ENCODE results near the gene DIABLO.
A peak's percentile ranks its signal among the peaks of the same experiment; 100 is the strongest.
"Not testable (repeated sequence)": the region's sequence is repeated elsewhere in the genome, so short reads cannot be mapped to it uniquely, and the experiment has no call there.

DIABLO gene

DNA sequence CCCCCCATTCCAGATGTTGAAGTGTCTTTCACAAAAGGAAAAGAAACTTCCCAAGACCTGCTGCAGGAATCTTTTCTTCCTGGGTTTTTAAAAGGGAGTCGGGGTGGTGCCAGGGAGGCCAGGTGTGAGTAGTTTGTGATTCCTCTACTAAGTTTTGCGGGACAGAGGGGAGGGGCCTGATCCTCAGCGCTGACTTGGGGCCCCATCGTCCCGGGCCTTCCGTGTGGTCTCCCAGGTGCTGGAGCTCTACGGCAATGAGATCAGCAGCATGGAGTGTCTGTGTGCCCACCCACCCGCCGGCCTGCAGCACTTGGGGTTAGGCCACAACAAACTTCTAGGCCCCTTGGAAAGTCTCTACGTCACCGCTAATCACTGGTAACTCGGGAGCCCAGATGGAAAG is 38.4 kb downstream of the DIABLO start:
- DNase-seq, result no peak

DNA sequence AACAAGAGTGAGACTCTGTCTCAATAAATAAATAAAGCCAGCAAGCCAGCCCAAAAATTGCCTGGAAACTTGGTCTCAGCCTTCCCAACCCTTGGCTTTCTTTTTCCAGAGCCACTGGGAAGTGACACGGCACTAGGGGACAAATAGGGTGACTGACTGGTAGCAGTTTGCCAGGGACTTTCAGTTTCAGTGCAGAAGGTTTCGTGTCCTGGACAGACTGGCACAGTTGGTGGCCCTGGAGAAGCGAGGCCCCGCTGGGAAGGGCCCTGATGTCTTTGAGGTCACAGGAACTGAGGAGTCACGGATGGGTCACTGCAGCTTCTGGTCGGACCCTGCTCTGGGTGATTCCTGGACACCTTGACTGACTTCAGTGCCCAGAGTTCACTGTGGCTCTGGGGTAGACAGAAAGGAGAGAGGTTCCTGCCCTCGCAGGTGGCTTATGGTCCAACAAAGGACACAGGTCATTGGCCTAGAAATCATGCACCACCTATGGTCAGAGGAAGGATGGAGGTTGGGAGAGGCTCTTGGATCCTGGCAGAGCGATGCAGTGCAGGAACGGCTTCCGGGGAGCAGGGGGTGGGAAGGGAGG is 40.3 kb downstream of the DIABLO start:
- DNase-seq, result no peak

DNA sequence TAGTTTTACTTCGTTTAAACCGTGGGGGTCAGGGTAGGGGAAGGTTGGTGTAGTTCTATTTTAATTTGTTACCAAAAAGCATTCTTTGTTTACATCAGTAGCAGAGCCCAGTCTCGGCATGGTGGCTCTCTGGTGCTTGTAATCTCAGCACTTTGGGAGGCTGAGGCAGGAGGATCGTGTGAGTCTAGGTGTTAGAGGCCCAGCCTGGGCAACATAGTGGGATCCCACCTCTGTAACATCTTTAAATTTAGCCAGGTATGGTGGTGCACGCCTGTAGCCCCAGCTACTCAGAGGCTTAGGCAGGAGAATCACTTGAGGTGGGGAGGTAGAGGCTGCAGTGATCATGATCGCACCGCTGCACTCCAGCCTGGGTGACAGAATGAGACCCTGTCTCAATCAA is 40.8 kb downstream of the DIABLO start:
- DNase-seq, result no peak

DNA sequence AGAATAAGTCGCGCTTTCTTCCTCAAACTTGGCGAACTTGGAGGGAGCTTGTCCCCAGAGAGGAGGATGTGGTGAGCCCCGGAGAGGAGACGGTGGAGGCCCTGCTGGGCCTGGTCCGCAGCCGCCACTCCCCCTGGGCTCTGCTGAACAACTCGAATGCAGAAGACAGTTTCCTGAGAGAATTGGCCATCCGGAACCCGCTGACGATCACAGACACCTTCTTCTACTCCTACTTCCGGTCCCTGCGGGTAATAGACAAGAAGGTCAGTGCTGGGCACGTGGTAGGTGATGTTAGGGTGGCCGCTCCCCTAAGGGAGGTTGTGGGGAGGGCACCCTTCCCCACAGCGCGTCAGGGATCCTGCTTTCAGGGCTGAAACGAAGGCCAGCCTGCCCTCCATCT is 41.3 kb downstream of the DIABLO start:
- no peak for DNase-seq

DNA sequence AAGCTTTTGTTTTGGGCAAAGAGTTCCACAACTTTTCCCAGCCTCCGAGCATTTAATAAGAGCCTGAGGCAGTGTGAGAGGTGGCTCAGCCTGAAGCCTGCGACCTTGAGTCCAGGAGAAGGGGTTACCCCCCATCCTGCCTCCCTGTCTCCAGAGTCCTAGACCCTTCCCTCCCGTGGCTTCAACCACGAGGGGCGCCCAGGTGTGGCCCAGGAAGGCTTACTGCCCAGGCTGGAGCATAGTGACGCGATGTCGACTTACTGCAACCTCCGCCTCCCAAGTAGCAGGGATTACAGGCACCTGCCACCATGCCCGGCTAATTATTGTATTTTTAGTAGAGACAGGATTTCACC is 42.3 kb downstream of the DIABLO start:
- DNase-seq, result no peak

DNA sequence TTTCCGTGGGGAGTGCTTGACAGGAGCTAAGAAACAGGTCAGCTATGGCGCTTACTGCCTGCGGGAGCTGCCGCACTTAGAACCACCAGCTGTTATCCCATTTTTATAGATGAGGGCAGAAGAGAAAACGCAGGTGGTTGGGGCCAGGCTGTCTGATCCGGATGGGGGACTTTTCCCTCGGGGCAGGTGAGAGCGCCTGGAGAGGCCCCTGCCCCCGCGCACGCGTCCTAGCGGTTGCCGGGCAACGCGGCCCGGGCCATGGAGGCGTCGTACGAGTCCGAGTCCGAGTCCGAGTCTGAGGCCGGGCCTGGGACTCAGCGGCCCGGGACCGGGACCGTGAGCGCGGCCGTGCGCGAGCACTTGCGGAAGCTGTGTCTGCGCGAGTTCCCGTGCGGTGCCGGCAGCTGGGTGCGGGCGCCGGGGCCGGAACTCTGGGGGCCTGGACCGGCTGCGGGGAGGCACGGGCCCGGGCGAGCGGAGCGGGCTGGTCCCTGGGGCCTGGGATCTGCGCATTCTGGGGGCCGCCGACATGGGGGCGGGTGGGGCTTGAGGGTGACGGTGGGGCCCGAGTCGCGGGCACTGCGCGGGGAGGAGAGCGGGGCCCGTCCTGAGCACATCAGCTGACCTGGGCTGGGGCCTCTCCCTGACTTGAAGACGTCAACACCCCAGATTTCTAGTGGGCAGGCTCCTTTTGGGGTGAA is 42.8 kb downstream of the DIABLO start, which contains the start of gene LRRC43:
LRRC43 (plus strand) TSS at position 237 of the 701 bp plus-strand sequence; CDS start at position 259, 22 bp downstream.
- DNase-seq, result peak; percentile 39

DNA sequence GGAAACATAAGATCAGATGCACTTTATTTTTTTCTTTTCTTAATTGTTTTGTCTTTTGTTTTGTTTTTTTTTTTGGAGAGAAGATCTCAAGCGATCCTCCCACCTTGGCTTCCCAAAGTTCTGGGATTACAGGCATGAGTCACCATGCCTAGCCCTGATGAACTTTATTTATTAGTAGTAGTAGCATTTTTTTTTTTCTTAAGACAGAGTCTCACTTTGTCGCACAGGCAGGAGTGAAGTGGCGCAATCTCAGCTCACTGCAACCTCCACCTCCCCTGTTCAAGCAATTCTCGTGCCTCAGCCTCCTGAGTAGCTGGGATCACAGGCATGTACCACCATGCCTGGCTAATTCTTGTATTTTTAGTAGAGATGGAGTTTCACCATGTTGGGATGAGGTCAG is 49.4 kb downstream of the DIABLO start:
- DNase-seq, result not testable (repeated sequence)

DNA sequence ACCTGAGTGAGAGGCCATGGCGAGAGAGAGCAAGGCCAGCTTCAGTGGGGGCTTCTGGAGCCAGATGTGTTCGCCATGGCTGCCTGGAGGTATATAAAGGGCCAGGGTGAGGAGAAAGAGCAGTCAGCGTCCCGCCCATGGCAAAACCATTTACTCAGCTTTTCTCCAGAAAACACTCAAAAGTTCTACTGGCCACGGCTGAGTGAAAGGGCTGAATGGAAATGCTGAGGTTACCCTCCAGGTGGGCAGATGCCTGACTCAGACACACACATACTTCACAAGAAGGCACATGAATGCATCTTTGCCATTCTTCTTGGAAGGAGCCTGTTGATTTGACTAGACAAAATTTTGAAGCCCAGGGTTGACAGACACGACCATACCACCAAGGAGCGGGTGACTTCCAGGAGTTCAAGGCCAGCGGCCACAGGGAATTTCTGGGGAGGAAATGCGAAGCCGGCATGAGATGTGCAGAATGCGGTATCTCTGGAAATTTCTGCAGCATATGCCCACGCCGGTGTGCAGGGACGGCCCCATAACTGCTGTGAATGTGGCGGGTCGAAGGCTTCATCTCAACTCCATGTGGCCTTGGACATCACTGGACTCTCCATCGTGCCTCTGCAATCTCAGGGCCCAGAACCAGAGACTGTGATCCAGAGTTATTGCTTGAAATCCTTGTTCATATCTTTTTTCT is 51.6 kb downstream of the DIABLO start, which contains the start of gene IL31:
IL31 (minus strand) TSS at position 67 of the 691 bp plus-strand sequence; CDS start at position 18, 49 bp downstream.
- DNase-seq, result no peak

DNA sequence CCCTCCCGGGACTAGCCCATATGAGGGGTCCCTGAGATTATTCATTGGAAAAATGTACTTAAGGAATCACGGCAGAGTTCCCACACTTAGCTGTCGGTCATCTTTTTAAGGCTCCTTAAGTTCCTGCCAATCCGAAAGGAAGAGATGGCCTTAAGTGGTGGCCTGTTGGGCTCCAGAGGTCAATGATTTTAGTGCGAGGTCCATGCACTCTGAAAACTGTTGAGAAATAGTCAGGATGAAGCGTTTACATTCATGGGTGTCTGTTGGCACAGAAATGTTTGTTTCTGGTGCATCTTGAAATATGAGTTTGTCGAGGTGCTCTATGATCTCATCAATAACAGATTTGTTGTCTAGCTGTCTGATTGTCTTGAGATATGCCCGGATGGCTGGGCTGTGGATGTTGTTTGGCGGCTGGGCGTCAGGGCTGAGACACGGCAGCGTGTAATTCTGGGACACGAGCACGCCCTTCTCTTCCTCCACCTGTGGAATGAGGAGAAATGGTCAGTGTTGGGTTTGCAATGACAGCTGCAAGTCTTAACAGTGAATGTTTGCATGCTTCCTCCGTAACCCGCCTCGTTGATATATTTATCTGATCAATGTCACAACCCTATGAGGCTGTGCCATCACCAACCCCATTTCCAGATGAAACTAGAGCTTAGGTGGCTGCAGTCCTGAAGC is 53.5 kb downstream of the DIABLO start:
- DNase-seq, result no peak

DNA sequence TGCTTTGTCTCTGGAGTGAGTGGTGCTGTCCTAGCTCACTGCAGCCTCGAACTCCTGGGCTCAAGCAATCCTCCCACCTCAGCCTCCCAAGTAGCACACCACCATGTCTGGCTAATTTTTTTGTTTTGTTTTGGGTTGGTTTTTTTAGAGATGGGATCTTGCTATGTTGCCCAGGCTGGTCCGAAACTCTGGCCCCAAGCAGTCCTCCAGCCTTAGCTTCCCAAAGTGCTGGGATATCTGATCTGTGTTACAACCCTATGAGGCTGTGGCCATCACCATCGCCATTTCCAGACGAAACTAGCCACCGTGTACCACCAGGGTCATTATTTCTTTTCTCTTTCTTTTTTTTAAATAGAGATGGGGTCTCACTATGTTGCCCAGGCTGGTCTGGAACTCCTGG is 54.5 kb downstream of the DIABLO start:
- DNase-seq, result no peak

DNA sequence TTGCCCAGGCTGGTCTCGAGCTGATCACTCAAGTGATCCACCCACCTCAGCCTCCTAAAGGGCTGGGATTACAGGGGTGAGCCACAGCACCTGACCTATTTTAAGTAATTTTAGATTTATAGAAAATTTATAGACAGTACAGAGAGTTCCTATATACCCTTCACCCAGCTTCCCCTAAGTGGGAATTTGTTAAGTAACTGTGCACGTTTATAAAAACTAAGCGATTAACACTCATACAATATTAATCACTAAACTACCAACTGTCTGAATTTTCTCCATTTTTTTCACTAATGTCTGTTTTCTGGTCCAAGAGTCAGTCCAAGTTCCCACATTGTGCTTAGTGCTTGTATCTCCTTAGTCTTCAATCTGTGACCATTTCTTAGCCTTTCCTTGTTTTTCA is 57.4 kb downstream of the DIABLO start:
- DNase-seq, result no peak

DNA sequence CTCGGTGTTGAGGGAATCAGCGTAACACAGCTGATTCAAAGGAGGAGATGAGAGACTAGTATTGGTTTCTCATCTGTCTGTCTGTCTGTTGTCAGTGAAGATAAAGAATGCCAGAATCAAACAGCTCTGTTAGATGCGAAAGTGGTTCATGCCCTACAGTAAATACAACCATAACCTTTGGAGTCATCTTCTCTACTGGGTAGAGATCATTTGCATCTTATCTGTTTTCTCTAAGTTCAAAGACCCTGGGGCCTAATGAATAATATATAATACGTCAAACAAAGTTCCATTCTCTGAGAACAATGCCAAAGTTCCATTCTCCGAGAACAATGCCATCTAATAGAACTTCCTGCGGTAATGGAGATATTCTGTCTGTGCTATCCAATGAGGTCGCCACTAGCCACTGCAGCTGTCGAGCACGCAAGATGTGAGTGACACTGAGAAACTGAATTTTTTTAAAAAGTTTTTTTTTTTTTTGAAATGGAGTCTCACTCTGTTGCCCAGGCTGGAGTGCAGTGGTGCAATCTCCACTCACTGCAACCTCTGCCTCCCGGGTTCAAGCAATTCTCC is 58.4 kb downstream of the DIABLO start:
- DNase-seq, result no peak

DNA sequence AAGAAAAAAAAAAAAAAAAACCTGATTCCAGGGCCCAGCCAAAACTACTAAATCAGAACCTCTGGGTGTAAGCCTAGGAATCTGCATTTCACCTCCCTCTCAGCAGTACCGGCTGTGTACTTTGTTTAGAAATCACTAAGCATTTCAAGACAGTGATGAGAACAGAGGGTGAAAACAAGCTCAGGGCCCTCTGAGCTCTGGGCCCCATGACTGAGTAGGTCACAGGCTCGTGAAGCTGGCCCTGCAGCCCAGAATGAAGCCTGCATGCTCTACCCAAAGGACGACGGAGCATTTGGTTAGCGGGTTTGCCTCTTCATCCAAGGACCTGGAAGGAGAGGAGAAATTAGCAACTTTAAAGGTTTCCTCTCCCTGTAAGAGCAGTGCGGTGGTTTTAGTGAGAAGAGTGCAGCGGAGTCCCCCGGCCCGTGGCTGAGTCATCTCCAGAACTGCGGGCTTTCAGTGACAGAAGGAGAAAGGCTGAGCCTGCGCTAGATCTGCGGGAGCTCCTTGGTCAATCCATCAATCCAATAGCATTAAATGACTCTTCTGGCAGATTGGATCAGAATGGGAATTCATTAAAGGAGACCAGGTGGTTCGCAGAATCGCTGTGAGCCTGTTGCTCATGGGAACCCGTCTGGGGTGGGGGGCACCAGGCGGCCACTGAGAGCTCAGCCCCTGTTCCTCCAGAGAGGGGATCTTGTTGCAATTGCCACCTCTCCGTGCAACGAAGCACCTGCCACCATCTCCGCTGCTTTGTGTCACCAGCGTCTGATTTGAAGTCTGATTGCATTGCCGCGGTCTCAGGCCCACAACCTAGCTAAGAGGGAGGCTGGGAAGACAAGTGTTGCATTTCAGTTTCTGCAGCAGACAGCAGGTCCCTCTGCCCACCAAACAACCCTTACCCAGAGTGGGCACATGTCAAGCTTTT is 59.2 kb downstream of the DIABLO start:
- no peak for DNase-seq

DNA sequence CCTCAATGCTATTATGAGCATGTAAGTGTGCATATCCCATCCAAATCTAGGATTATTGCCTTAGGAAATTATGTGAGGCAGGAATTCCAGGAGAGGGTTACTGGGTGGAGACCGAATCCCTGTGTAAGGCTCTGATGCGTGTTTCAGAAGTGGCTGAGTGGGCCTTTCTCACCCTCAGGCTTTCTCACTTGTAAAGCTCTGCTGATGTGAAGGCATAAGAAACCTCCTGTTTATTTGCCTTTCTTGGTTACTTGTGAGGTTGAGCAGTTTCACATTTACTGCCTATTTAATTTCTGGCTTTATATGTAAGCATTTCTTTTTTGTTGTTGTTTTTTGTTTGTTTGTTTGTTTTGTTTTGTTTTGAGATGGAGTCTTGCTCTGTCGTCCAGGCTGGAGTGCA is 62.9 kb downstream of the DIABLO start:
- no peak for DNase-seq

DNA sequence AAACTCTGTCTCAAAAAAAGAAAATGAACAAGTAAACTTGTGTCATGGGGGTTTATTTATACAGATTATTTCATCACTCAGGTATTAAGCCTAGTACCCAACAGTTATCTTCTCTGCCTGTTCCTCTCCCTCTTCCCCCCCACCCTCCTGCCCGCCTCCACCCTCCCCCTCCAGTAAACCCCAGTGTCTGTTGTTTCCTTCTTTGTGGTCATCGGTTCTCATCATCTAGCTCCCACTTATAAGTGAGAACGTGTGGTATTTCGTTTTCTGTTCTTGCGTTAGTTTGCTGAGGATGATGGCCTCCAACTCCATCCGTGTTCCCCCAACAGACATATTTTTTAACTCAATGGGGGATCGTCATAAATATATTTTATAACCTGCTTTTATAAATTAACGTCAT is 64.2 kb downstream of the DIABLO start:
- DNase-seq, result no peak

DNA sequence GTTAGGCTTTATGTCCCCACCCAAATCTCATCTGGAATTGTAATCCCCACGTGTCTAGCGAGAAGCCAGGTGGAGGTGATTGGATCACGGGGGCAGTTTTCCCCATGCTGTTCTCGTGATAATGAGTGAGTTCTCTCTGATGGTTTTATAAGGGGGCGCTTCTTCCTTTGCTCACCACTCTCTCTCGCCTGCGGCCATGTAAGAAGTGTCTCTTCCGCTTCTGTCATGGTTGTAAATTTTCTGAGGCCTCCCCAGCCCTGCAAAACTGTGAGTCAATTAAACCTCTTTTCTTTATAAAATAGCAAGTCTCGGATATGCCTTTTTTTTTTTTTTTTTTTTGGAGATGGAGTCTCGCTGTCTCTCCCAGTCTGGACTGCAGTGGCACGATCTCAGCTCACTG is 65.1 kb downstream of the DIABLO start:
- no peak for DNase-seq

DNA sequence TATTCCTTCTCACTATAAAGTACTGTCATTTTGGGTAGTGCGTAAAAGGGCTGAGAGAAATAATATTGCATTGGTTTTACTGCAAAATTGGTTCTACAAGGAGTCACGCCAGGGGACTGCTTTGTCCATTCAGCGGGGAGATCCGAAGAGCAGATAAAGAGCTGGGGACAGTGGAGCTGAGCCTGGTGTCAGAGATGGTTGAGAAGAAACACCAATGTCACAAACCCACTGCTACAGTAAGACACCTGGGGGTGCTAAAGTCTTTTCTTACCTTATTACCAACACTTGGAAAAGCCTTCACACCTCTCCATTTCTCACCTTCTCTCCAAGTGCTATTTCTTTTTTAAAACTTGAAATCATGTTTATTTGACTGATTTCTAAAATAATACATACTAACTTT is 66.0 kb downstream of the DIABLO start:
- DNase-seq, result no peak

DNA sequence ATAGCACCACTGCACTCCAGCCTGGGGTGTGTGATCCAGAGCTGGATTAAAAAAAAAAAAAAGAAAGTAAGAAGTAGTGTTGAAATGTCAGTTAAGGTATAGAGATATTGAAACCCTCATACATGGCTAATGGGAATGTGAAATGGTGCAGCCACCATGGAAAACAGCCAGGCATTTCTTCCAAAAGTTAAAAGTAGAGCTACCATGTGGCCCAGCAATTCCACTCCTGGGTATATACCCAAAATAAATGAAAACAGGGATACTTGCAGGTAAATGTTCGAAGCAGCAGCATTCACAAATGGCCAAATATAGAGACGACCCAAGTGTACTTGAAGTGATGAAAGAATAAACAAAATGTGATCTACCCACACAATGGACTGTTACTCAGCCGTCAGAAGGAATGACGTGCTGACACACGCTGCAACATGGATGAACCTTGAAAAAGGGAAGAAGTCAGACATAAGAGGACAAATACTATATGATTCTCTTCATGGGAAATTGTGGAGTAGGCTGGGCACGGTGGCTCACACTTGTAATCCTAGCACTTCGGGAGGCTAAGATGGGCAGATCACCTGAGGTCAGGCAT is 67.1 kb downstream of the DIABLO start:
- DNase-seq, result no peak

Data from NCI-H748 treated with DMSO at 0.1 percent for 48 hours (cell line).